KMS-11 (cell line): ENCODE data around the gene SH3BP4.

Experiments used
- H2AFZ ChIP-seq: fragments of 200-600 bp; sonication (generic); 2 replicates; pipeline ENCODE4 v1.6.1; 2016; ENCODE audit warnings: antibody characterized with exemption, mixed run types, low read depth
- H3K27ac ChIP-seq: fragments of 200-600 bp; sonication (generic); 2 replicates; pipeline ENCODE4 v1.6.1; 2016; ENCODE audit warnings: mild to moderate bottlenecking, mixed run types
- H3K27me3 ChIP-seq: fragments of 200-600 bp; sonication (generic); 2 replicates; pipeline ENCODE4 v1.6.1; 2017; ENCODE audit warnings: mild to moderate bottlenecking, low read depth, mixed run types, moderate library complexity; ENCODE audit not compliant: insufficient read depth
- H3K36me3 ChIP-seq: fragments of 200-600 bp; sonication (generic); 2 replicates; pipeline ENCODE4 v1.6.1; 2017; ENCODE audit warnings: mild to moderate bottlenecking, mixed run types; ENCODE audit not compliant: insufficient read depth
- H3K4me1 ChIP-seq: fragments of 200-600 bp; sonication (generic); 2 replicates; pipeline ENCODE4 v1.6.1; 2016; ENCODE audit warnings: mild to moderate bottlenecking, low read depth, mixed run types; ENCODE audit not compliant: poor library complexity, severe bottlenecking
- H3K4me2 ChIP-seq: fragments of 200-600 bp; sonication (generic); 2 replicates; pipeline ENCODE4 v1.7.0; 2016; ENCODE audit warnings: mild to moderate bottlenecking, mixed run types
- H3K4me3 ChIP-seq: fragments of 200-600 bp; sonication (generic); IDR thresholded peaks from 2 replicates; pipeline ENCODE4 v1.6.1; 2017; ENCODE audit warnings: low read depth, low read length, mixed read lengths; ENCODE audit not compliant: insufficient read depth
- H3K79me2 ChIP-seq: fragments of 200-600 bp; sonication (generic); 2 replicates; pipeline ENCODE4 v1.6.1; 2016; ENCODE audit warnings: low read depth, mixed run types; ENCODE audit not compliant: insufficient read depth
- H3K9ac ChIP-seq: fragments of 200-600 bp; sonication (generic); 2 replicates; pipeline ENCODE4 v1.6.1; 2016; ENCODE audit warnings: mild to moderate bottlenecking, mixed run types
- H4K20me1 ChIP-seq: fragments of 200-600 bp; sonication (generic); 2 replicates; pipeline ENCODE4 v1.6.1; 2016; ENCODE audit warnings: mild to moderate bottlenecking, mixed run types; ENCODE audit not compliant: insufficient read depth
- CTCF ChIP-seq: fragments of 200-600 bp; sonication (generic); conservative IDR thresholded peaks from 2 replicates; pipeline ENCODE4 v1.6.1; 2017; ENCODE audit warnings: low read depth, mild to moderate bottlenecking, antibody characterized with exemption, low read length, moderate library complexity, mixed read lengths

SH3BP4 gene

GRCh38 chr2:235082578-235083338 lies 130.9 kb downstream of the SH3BP4 start:
- H3K4me3 ChIP-seq, result no peak overlapping the region
- H3K36me3 ChIP-seq, result no peaks in the 10 kb centered on the region
- TF ChIP-seq CTCF, result no peak
- no peak overlapping the region for H2AFZ ChIP-seq
- no peak overlapping the region for H3K9ac ChIP-seq
- H3K27ac ChIP-seq, result no peak overlapping the region
- no peaks in the 10 kb centered on the region for H3K4me1 ChIP-seq
- no peaks in the 10 kb centered on the region for H3K79me2 ChIP-seq
- H3K27me3 ChIP-seq, result no peaks in the 10 kb centered on the region
- no peaks in the 10 kb centered on the region for H4K20me1 ChIP-seq
- H3K4me2 ChIP-seq, result no peak overlapping the region

GRCh38 chr2:235083822-235084221 lies 132.0 kb downstream of the SH3BP4 start:
- Histone ChIP-seq H3K4me1 (no peaks in the 10 kb centered on the region), H2AFZ (no peak overlapping the region), H3K79me2 (no peaks in the 10 kb centered on the region), H4K20me1 (no peaks in the 10 kb centered on the region), H3K27me3 (no peaks in the 10 kb centered on the region), H3K27ac (no peak overlapping the region), H3K9ac (no peak overlapping the region), H3K36me3 (no peaks in the 10 kb centered on the region), H3K4me3 (no peak overlapping the region), H3K4me2 (no peak overlapping the region)
- no peak for TF ChIP-seq CTCF

DNA sequence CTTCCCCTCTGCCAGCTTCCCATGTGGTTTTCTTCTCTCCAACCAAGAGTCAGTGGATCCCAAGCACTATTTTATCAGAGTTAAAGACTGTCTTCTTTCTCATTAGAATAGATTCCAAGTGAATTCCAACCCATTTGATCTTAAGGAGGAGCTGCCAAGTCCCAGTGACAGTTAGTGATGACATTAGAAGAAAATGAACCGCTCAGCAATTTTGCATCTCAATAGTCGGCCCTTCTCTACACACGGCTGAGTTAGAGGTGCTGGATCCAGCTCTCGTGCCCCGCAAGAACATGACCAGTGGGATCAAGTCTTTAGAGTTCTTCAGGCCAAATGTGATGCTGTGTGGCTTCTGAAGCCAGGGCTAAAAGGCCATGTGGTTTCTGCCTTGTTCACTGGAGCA lies 132.6 kb downstream of the SH3BP4 start:
- H2AFZ ChIP-seq, result no peak overlapping the region
- no peak overlapping the region for H3K27ac ChIP-seq
- no peak overlapping the region for H3K4me2 ChIP-seq
- H3K79me2 ChIP-seq, result no peaks in the 10 kb centered on the region
- H3K4me3 ChIP-seq, result no peak overlapping the region
- no peaks in the 10 kb centered on the region for H3K36me3 ChIP-seq
- no peak overlapping the region for H3K9ac ChIP-seq
- H3K27me3 ChIP-seq, result no peaks in the 10 kb centered on the region
- no peaks in the 10 kb centered on the region for H4K20me1 ChIP-seq
- TF ChIP-seq CTCF, result no peak
- H3K4me1 ChIP-seq, result no peaks in the 10 kb centered on the region

DNA sequence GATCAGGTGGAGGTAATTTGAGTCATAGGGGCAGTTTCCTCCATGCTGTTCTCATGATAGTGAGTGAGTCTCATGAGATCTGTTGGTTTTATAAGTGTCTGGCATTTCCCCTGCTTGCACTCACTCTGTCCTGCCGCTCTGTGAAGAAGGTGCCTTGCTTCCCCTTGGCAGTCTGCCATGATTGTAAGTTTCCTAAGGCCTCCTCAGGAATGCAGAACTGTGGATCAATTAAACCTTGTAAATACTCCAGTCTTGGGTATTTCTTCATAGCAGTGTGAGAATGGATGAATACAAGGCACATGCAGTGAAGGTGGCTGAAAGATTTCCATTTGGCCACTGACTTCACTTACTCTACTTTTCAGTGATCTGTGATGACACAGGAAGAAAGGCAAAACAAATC lies 133.7 kb downstream of the SH3BP4 start:
- no peaks in the 10 kb centered on the region for H3K79me2 ChIP-seq
- no peaks in the 10 kb centered on the region for H3K36me3 ChIP-seq
- no peak overlapping the region for H2AFZ ChIP-seq
- no peaks in the 10 kb centered on the region for H3K4me1 ChIP-seq
- no peak overlapping the region for H3K9ac ChIP-seq
- no peaks in the 10 kb centered on the region for H3K27me3 ChIP-seq
- H4K20me1 ChIP-seq, result no peaks in the 10 kb centered on the region
- H3K4me3 ChIP-seq, result no peak overlapping the region
- no peak overlapping the region for H3K27ac ChIP-seq
- TF ChIP-seq CTCF, result no peak
- H3K4me2 ChIP-seq, result no peak overlapping the region
